Panc1 (cell line): Measurements from ENCODE around the gene UGT1A3. TPM values are rescaled to one million over a fixed set of nuclear protein-coding genes. Genes with fewer than 3 reads are reported as not detected.
"Not testable (repeated sequence)": the region's sequence is repeated elsewhere in the genome, so short reads cannot be mapped to it uniquely, and the experiment has no call there.

Experiments
- ATAC-seq: fragments of 200-7000 bp; cut with Tn5 transposase; 2 replicates; pipeline ENCODE4 v1.9.1; 2020; ENCODE audit warnings: mild to moderate bottlenecking, moderate library complexity
- BruUV-seq: library from RNA; stranded (reverse); fragments of 400-500 nt; replicated peaks from 2 replicates; lab custom pipeline; 2021; lab: Mats Ljungman, UMichigan
- CTCF ChIA-PET: fragments of 300-600 bp; sonication (Branson Sonifier 250); formaldehyde crosslinking; loops from one replicate; lab custom pipeline; 2022; ENCODE audit warnings: antibody characterized with exemption; lab: Charles Lee
- POLR2A ChIA-PET: fragments of 300-600 bp; sonication (Branson Sonifier 250); formaldehyde crosslinking; loops from one replicate; lab custom pipeline; 2022; ENCODE audit warnings: antibody characterized with exemption; lab: Charles Lee
- DNase-seq: peaks from one replicate; pipeline ENCODE4 v3.0.0-alpha.2; 2010; ENCODE audit warnings: low read depth, low spot score
- H3K27ac ChIP-seq: 2 replicates; pipeline ENCODE4 v1.5.1; 2011; ENCODE audit warnings: mild to moderate bottlenecking, low read length, inconsistent platforms
- H3K27me3 ChIP-seq: fragments of 200-500 bp; sonication (Bioruptor generic); 2 replicates; pipeline ENCODE4 v1.6.0; 2014; ENCODE audit warnings: low read length, inconsistent platforms; ENCODE audit not compliant: control insufficient read depth, insufficient read depth
- H3K36me3 ChIP-seq: fragments of 200-500 bp; sonication (Bioruptor generic); 2 replicates; pipeline ENCODE4 v1.5.1; 2014; ENCODE audit warnings: inconsistent platforms, mild to moderate bottlenecking, low read length, moderate library complexity; ENCODE audit not compliant: control insufficient read depth, insufficient read depth
- H3K4me1 ChIP-seq: 2 replicates; pipeline ENCODE4 v1.5.1; 2011; ENCODE audit warnings: inconsistent platforms, mild to moderate bottlenecking, low read length, moderate library complexity; ENCODE audit not compliant: control insufficient read depth, insufficient read depth
- H3K4me3 ChIP-seq, 2 experiments: 2 replicates each; pipeline ENCODE4 v1.5.1; 2011 to 2012; ENCODE audit warnings: low read depth in 2 of 2, low read length in 2 of 2, mild to moderate bottlenecking in 2 of 2, inconsistent platforms in 1 of 2, moderate library complexity in 1 of 2
- H3K9me3 ChIP-seq: fragments of 200-500 bp; sonication (Bioruptor generic); 2 replicates; pipeline ENCODE4 v1.5.1; 2014; ENCODE audit warnings: low read depth, mild to moderate bottlenecking, inconsistent platforms, low read length, moderate library complexity; ENCODE audit not compliant: control insufficient read depth, insufficient read depth
- CTCF ChIP-seq: fragments of 450-650 bp; IDR thresholded peaks from 2 replicates; pipeline ENCODE4 v1.5.1; 2017; ENCODE audit warnings: mild to moderate bottlenecking
- POLR2AphosphoS5 ChIP-seq: IDR thresholded peaks from 2 replicates; pipeline ENCODE4 v1.6.1; 2012; ENCODE audit warnings: mild to moderate bottlenecking, low read depth, low read length, moderate library complexity
- SIN3A ChIP-seq: IDR thresholded peaks from 2 replicates; pipeline ENCODE4 v1.6.1; 2012; ENCODE audit warnings: low read depth, mild to moderate bottlenecking, low read length, moderate library complexity, borderline replicate concordance; ENCODE audit not compliant: insufficient read depth
- TCF7L2 ChIP-seq: IDR thresholded peaks from 2 replicates; pipeline ENCODE4 v1.6.1; 2011; ENCODE audit warnings: mild to moderate bottlenecking, low read depth, low read length, inconsistent platforms
- in situ Hi-C: cut with HindIII; loops from 2 replicates; pipeline ENCODE4 v1.10.0; 2016; ENCODE audit warnings: low sequenced_read_pairs, low pct_unique_long_range_greater_than_20kb
- intact Hi-C: fragments of 100-400 bp; cut with micrococcal nuclease; formaldehyde crosslinking; loops from one replicate; pipeline ENCODE4 v1.10.0; 2022; ENCODE audit not compliant: unreplicated experiment
- total RNA-seq: library from RNA; stranded (reverse); gene quantifications from one replicate; pipeline ENCODE4 v1.2.1, GENCODE V29; 2021; ENCODE audit not compliant: unreplicated experiment
- TF ChIP-seq, protein P1 (sequence below), 2 experiments: IDR thresholded peaks; 2 replicates each; pipeline ENCODE4 v1.6.1; 2011 to 2012; ENCODE audit warnings: low read depth in 2 of 2, control low read depth in 1 of 2, low read length in 1 of 2, mild to moderate bottlenecking in 1 of 2, moderate library complexity in 1 of 2; ENCODE audit not compliant: insufficient read depth in 1 of 2

UGT1A3 gene
- total RNA-seq, 1 experiment from 2014 or later: not detected

- H3K27me3 ChIP-seq, ATAC-seq, H3K4me1 ChIP-seq, H3K27ac ChIP-seq, POLR2A ChIA-PET, intact Hi-C loops, H3K36me3 ChIP-seq, in situ Hi-C loops, H3K9me3 ChIP-seq, CTCF ChIA-PET, BruUV-seq, H3K4me3 ChIP-seq, DNase-seq: not testable (repeated sequence)
Observed at GRCh38 chr2:233751212-233752009, 22.6 kb downstream of the UGT1A3 start.

DNA sequence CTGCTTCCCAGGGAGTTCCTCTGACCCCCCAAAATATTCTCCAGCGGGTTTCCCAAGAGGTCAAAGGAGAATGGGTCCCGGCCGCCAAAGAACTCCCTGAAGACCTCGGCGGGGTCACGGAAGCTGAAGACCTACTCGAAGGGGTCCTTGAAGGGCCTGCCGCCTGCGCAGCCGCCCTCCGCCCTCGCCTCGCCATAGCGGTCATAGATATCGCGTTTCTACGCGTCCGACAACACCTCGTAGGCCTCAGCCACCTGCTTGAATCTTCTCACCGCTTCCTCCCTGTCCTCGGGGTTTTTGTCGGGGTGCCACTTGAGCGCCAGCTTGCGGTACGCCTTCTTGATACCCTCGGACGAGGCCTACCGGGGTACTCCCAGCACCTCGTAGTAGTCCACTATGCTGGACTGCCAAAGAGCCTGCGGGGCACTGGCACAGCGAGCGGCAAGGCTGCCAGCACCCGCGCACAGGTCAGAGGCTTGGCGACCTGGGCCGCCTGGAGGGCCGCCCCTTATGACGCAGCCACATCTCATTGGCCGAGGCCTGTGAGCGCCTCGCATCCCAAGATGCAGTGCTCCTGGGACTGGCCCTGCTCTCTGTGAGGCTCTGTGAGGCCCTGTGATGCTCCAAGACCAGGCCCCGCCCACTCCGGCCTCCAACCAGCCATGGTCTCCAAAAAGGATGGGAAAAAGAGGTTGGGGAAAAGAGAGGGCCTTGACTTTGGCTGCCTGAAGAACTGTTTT, 26.2 kb downstream of the UGT1A3 start:
- DNase-seq (no peak), ATAC-seq (no peak)
- CTCF ChIA-PET: no interaction called here
- H3K27ac ChIP-seq: no peak overlapping the region
- intact Hi-C loops: no loop called here
- no peak overlapping the region for H3K4me3 ChIP-seq
- H3K27me3 ChIP-seq: no peaks in the 10 kb centered on the region
- in situ Hi-C loops: no loop called here
- H3K9me3 ChIP-seq: no peaks in the 10 kb centered on the region
- BruUV-seq: no TSS peak
- H3K4me1 ChIP-seq: no peaks in the 10 kb centered on the region
- no peak for TF ChIP-seq CTCF
- no peak for TF ChIP-seq SIN3A
- TF ChIP-seq, protein P1, sequence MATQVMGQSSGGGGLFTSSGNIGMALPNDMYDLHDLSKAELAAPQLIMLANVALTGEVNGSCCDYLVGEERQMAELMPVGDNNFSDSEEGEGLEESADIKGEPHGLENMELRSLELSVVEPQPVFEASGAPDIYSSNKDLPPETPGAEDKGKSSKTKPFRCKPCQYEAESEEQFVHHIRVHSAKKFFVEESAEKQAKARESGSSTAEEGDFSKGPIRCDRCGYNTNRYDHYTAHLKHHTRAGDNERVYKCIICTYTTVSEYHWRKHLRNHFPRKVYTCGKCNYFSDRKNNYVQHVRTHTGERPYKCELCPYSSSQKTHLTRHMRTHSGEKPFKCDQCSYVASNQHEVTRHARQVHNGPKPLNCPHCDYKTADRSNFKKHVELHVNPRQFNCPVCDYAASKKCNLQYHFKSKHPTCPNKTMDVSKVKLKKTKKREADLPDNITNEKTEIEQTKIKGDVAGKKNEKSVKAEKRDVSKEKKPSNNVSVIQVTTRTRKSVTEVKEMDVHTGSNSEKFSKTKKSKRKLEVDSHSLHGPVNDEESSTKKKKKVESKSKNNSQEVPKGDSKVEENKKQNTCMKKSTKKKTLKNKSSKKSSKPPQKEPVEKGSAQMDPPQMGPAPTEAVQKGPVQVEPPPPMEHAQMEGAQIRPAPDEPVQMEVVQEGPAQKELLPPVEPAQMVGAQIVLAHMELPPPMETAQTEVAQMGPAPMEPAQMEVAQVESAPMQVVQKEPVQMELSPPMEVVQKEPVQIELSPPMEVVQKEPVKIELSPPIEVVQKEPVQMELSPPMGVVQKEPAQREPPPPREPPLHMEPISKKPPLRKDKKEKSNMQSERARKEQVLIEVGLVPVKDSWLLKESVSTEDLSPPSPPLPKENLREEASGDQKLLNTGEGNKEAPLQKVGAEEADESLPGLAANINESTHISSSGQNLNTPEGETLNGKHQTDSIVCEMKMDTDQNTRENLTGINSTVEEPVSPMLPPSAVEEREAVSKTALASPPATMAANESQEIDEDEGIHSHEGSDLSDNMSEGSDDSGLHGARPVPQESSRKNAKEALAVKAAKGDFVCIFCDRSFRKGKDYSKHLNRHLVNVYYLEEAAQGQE (IDR thresholded peaks at IDR 0.05; ENCODE audit: insufficient read depth in 1 of 2, low read depth in 2 of 2, low read length in 1 of 2): no peak
- no peak for TF ChIP-seq POLR2AphosphoS5
- TF ChIP-seq TCF7L2: no peak
- POLR2A ChIA-PET: no interaction called here
- no peaks in the 10 kb centered on the region for H3K36me3 ChIP-seq
